IPS-15b (cell line): ENCODE measurements around the gene SCAMP2.

Experiments used
- H3K27me3 ChIP-seq: one replicate; pipeline ENCODE4 v1.6.1; 2013; ENCODE audit warnings: low read length; ENCODE audit not compliant: control insufficient read depth, insufficient read depth
- H3K36me3 ChIP-seq: one replicate; pipeline ENCODE4 v1.6.1; 2013; ENCODE audit warnings: low read length; ENCODE audit not compliant: control insufficient read depth, insufficient read depth
- H3K4me1 ChIP-seq: one replicate; pipeline ENCODE4 v1.6.1; 2013; ENCODE audit warnings: mild to moderate bottlenecking, low read length; ENCODE audit not compliant: control insufficient read depth, insufficient read depth
- H3K4me3 ChIP-seq: one replicate; pipeline ENCODE4 v1.5.1; 2013; ENCODE audit warnings: low read depth, low read length
- H3K9ac ChIP-seq: one replicate; pipeline ENCODE4 v1.6.1; 2013; ENCODE audit warnings: low read depth, mild to moderate bottlenecking, low read length
- H3K9me3 ChIP-seq: one replicate; pipeline ENCODE4 v1.6.1; 2013; ENCODE audit warnings: mild to moderate bottlenecking, low read length; ENCODE audit not compliant: control insufficient read depth, insufficient read depth

The SCAMP2 gene

GRCh38 chr15:74830868-74831267 lies 42.3 kb downstream of the SCAMP2 start:
- no peaks in the 10 kb centered on the region for H3K36me3 ChIP-seq
- no peak overlapping the region for H3K4me3 ChIP-seq
- H3K9me3 ChIP-seq = no peaks in the 10 kb centered on the region
- H3K27me3 ChIP-seq = peaks cover 27% of the 10 kb centered on the region
- peaks cover 3% of the 10 kb centered on the region for H3K4me1 ChIP-seq
- H3K9ac ChIP-seq = no peak overlapping the region

- no peak overlapping the region for H3K4me3 ChIP-seq
- no peaks in the 10 kb centered on the region for H3K4me1 ChIP-seq
- H3K9ac ChIP-seq = no peak overlapping the region
- H3K36me3 ChIP-seq = no peaks in the 10 kb centered on the region
- H3K27me3 ChIP-seq = peaks cover 35% of the 10 kb centered on the region
- H3K9me3 ChIP-seq = no peaks in the 10 kb centered on the region
These were observed 43.2 kb downstream of the SCAMP2 start for GRCh38 chr15:74829991-74830390.

GRCh38 chr15:74829486-74829885 lies 43.7 kb downstream of the SCAMP2 start:
- peaks cover 40% of the 10 kb centered on the region for H3K27me3 ChIP-seq

GRCh38 chr15:74828835-74829234 lies 44.3 kb downstream of the SCAMP2 start:
- no peak overlapping the region for H3K4me3 ChIP-seq
- no peaks in the 10 kb centered on the region for H3K9me3 ChIP-seq
- no peak overlapping the region for H3K9ac ChIP-seq
- H3K36me3 ChIP-seq = no peaks in the 10 kb centered on the region
- H3K4me1 ChIP-seq = no peaks in the 10 kb centered on the region
- H3K27me3 ChIP-seq = peaks cover 43% of the 10 kb centered on the region

More at GRCh38 chr15:74829486-74829885, 43.7 kb downstream of the SCAMP2 start:
- Histone ChIP-seq H3K9me3 (no peaks in the 10 kb centered on the region), H3K36me3 (no peaks in the 10 kb centered on the region), H3K4me3 (no peak overlapping the region), H3K4me1 (no peaks in the 10 kb centered on the region), H3K9ac (no peak overlapping the region)

GRCh38 chr15:74827614-74828013 lies 45.6 kb downstream of the SCAMP2 start:
- Histone ChIP-seq H3K36me3 (no peaks in the 10 kb centered on the region), H3K9ac (no peak overlapping the region), H3K4me3 (no peak overlapping the region), H3K4me1 (no peaks in the 10 kb centered on the region), H3K9me3 (no peaks in the 10 kb centered on the region), H3K27me3 (peaks cover 43% of the 10 kb centered on the region)

GRCh38 chr15:74826921-74827320 lies 46.2 kb downstream of the SCAMP2 start:
- Histone ChIP-seq H3K9me3 (no peaks in the 10 kb centered on the region), H3K9ac (no peak overlapping the region), H3K4me3 (peak overlapping the region; percentile 16), H3K36me3 (no peaks in the 10 kb centered on the region), H3K4me1 (no peaks in the 10 kb centered on the region), H3K27me3 (peaks cover 43% of the 10 kb centered on the region)

- Histone ChIP-seq H3K9ac (no peak within 1 kb of the TSS), H3K4me1 (no peaks in the 10 kb centered on the region), H3K27me3 (peaks cover 43% of the 10 kb centered on the region), H3K4me3 (peak within 1 kb of the TSS; percentile 16), H3K9me3 (no peaks in the 10 kb centered on the region), H3K36me3 (no peaks in the 10 kb centered on the region)
These were observed 46.8 kb downstream of the SCAMP2 start, which contains the start of gene CPLX3 for GRCh38 chr15:74826364-74826819. TSS of gene CPLX3 (plus strand) at chr15:74826627. CDS start at chr15:74826704, 77 bp downstream.

- no peaks in the 10 kb centered on the region for H3K36me3 ChIP-seq
- no peaks in the 10 kb centered on the region for H3K9me3 ChIP-seq
- H3K9ac ChIP-seq = no peak overlapping the region
- peaks cover 43% of the 10 kb centered on the region for H3K27me3 ChIP-seq
- no peak overlapping the region for H3K4me3 ChIP-seq
- H3K4me1 ChIP-seq = no peaks in the 10 kb centered on the region
These were observed 47.3 kb downstream of the SCAMP2 start for GRCh38 chr15:74825866-74826265.

- Histone ChIP-seq H3K9me3 (no peaks in the 10 kb centered on the region), H3K27me3 (peaks cover 43% of the 10 kb centered on the region), H3K9ac (no peak overlapping the region), H3K36me3 (no peaks in the 10 kb centered on the region), H3K4me3 (no peak overlapping the region), H3K4me1 (no peaks in the 10 kb centered on the region)
These were observed 48.2 kb downstream of the SCAMP2 start for GRCh38 chr15:74824976-74825375.

GRCh38 chr15:74823324-74823723 lies 49.8 kb downstream of the SCAMP2 start:
- no peaks in the 10 kb centered on the region for H3K36me3 ChIP-seq
- no peaks in the 10 kb centered on the region for H3K4me1 ChIP-seq
- H3K9ac ChIP-seq = no peak overlapping the region
- no peak overlapping the region for H3K4me3 ChIP-seq
- H3K27me3 ChIP-seq = peaks cover 36% of the 10 kb centered on the region
- no peaks in the 10 kb centered on the region for H3K9me3 ChIP-seq

GRCh38 chr15:74822233-74822632 lies 50.9 kb downstream of the SCAMP2 start:
- no peak overlapping the region for H3K9ac ChIP-seq
- no peak overlapping the region for H3K4me3 ChIP-seq
- H3K4me1 ChIP-seq = no peaks in the 10 kb centered on the region
- H3K27me3 ChIP-seq = peaks cover 27% of the 10 kb centered on the region
- H3K9me3 ChIP-seq = no peaks in the 10 kb centered on the region
- H3K36me3 ChIP-seq = no peaks in the 10 kb centered on the region

GRCh38 chr15:74821790-74822158 lies 51.4 kb downstream of the SCAMP2 start:
- no peak overlapping the region for H3K9ac ChIP-seq
- H3K9me3 ChIP-seq = no peaks in the 10 kb centered on the region
- no peak overlapping the region for H3K4me3 ChIP-seq
- no peaks in the 10 kb centered on the region for H3K36me3 ChIP-seq
- peaks cover 23% of the 10 kb centered on the region for H3K27me3 ChIP-seq
- H3K4me1 ChIP-seq = no peaks in the 10 kb centered on the region
